Cerebellar cortex (tissue), 1 donor: ENCODE measurements around the gene SLC13A3.
A peak's percentile ranks its signal among the peaks of the same experiment; 100 is the strongest.
"Not testable (repeated sequence)": the region's sequence is repeated elsewhere in the genome, so short reads cannot be mapped to it uniquely, and the experiment has no call there.

ENCODE experiments used
- DNase-seq: peaks from one replicate; pipeline ENCODE4 v3.0.0-alpha.2; 2015; ENCODE audit warnings: low spot score

Gene SLC13A3

GRCh38 chr20:46681032-46681854, 30.0 kb upstream of the SLC13A3 start:
- peak; percentile 82 for DNase-seq

- DNase-seq = no peak
These were observed 29.4 kb upstream of the SLC13A3 start for GRCh38 chr20:46680684-46681031.

GRCh38 chr20:46678516-46678915, 27.3 kb upstream of the SLC13A3 start:
- DNase-seq = no peak

- no peak for DNase-seq
These were observed 26.3 kb upstream of the SLC13A3 start for GRCh38 chr20:46677608-46678007.

DNA sequence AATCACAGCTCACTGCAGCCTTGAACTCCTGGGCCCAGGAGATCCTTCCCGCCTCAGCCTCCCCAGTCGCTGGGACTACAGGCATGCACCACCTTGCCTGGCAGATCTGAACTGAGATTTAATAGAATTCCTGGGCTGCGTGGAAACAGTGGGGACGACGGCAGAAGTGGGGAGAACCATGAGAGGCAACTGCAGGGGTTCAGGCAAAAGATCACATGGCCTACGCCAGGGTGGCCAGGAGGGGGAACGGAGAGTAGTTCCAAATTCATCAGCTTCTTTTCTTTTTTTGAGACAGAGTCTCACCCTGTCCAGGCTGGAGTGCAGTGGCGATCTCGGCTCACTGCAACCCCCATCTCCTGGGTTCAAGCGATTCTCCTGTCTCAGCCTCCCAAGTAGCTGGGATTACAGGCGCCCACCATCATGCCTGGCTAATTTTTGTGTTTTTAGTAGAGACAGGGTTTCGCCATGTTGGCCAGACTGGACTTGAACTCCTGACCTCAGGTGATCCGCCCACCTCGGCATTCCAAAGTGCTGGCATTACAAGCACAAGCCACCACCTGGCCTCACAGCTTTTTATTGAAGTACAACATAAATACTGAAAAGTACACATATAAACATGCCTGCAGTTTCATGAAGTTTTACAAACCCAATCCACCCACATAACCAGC, 25.5 kb upstream of the SLC13A3 start:
- not testable (repeated sequence) for DNase-seq

GRCh38 chr20:46674253-46675083, 23.2 kb upstream of the SLC13A3 start:
- no peak for DNase-seq

DNA sequence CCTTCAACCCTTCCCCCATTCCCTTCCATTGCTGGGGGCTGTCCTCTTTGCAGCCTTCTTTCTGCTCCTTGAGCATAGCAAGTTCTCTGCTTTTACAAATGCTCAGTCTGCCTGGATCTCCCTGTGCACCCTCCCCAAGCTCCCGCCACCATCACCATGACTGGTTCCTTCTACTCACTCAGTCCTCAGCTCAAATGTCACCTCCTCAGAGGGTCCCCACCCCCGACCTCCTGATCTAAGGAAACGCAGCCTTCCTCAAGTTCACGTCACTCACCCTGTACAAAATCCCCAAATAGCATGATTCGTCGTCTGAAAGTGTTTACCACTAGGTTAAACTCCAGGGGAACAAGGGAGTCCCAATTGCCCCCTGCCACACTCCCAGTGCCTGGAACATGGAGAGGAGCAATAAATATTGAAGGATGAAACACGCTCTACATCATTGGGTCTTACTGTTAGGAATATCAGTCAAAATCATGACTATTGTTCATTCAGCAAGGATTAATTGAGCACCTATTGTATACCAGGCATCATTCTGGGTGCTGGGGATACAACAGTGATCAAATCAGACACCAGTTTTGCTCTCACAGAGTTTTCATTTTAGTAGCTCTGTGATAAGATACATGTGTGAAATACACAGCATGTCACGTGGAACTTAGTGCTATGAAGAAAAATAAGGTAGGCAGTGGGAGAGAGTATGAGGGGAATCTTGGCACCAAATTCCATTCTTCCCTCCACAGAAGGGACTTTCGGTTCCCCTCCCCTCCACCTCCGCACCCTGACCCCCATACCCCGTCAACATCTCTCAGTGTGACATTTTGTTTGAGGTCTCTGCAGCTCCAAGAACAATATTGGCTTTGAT, 22.4 kb upstream of the SLC13A3 start:
- no peak for DNase-seq

GRCh38 chr20:46672543-46673148, 21.4 kb upstream of the SLC13A3 start:
- DNase-seq = no peak

DNA sequence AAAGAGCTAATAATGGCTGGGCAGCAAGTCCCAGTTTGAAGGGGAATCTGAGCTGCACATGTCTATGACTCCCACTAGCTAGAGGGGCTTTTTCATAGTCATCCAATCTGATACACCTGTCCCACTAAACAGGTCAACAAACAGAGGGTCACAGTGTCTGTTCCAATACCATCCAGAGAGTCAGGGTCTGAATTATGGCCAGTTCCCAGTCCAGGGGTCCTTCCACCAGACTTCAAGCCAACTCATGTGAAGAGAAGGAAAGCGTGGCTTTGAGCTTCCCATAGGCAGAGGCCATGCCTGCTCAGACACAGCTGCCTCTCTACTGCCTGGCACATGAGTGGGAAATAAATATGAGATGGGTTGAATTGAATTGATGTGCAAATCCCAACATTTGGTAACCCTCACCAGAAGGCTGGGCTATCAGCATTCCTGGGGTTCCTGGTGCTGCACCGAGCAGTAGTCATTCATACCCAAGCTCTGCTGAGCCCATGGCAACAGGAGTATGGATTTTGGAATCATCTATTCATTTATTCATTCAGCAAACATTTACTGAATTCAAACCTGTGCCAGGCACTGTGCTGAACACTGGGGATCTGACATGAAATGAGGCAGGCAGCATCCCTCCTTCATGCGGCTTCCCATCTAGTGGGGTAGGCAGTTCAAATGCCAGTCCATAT, 20.7 kb upstream of the SLC13A3 start:
- DNase-seq = no peak

- DNase-seq = no peak
These were observed 19.6 kb upstream of the SLC13A3 start for GRCh38 chr20:46670585-46671584.

- DNase-seq = no peak
These were observed 18.9 kb upstream of the SLC13A3 start for GRCh38 chr20:46670228-46670584.

DNA sequence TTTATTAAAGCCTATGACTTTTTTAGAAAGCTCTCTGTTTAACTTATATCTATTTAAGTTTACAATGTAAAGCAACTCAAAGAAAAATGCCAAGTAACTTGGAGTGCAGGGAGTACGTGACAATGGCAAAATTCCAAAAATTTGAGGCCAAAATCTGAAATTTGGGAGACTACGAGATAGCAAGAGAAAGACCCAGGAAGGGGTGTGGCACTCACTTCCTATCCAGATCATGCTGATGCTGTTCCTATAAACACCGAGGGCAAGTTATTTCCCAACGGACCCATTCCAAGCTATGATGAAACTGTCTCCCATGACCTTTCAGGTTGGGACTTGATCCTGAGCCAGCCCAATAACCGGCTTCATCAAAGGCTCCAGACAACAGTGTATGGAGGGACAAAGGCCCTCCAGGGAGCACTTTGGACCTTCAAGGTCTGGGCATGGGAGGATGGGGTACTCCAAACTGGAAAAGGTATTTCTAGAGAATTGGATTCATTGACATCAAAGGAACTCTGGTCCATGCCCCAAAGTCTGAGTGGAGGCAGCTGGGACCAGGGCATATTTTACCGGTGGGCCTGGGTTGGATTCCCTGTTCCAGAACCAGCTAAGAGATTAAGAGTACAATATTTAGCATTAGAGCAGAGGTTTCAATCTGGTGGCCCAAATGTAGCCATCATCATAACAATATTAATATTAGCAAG, 15.7 kb upstream of the SLC13A3 start:
- DNase-seq = no peak

DNA sequence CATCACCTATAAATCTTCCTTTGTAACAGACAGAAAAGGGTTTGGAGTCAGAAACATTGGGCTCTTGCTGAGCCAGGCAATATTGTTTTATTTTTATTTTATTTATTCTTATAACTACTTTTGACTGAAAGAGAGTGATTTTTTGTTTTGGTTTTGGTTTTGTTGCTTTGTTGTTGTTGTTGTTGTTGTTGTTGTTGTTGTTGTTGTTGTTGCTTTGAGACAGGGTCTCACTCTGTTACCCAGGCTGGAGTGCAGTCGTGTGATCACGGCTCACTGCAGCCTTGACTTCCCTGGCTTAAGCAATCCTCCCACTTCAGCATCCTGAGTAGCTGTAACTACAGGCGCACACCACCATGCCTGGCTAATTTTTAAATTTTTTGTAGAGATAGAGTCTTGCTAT, 15.0 kb upstream of the SLC13A3 start:
- no peak for DNase-seq

DNA sequence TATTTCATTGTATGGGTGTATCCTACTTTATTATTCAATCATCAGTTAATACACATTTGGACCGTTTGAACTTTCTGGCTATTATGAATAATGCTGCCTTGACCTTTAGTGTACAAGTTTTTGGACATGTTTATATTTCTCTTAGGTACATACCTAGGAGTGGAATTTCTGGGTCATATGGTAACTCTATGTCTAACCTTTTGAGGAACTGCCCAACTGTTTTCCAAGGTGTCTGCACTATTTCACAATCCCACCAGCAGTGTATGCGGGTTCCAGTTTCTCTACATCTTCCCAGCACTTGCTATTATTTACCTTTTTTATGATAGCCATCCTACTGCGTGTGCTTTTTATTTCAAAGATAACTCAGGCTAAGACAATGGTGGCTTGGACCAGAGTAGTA, 14.3 kb upstream of the SLC13A3 start:
- DNase-seq = no peak

GRCh38 chr20:46663531-46663930, 12.3 kb upstream of the SLC13A3 start:
- no peak for DNase-seq

GRCh38 chr20:46661659-46662058, 10.4 kb upstream of the SLC13A3 start:
- DNase-seq = no peak

DNA sequence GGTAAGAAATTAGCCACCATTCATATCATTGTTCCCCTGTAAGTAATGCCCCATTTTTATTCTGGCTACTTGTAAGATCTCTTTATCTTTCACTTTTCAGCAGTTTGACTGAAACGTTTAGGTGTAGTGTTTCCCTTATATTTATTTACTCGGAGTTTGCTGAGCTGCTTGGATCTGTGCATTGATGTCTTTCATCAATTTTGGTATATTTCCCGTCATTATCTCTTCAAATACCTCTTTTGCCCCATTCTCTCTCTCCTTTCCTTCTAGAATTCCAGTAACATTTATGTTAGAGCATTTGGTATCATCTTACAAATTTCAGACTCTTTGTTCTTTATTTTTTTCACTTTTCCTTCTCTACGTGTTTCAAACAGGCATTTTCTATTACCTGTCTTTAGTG, 9.2 kb upstream of the SLC13A3 start:
- DNase-seq = no peak

GRCh38 chr20:46657618-46658017, 6.4 kb upstream of the SLC13A3 start:
- DNase-seq = no peak

GRCh38 chr20:46657137-46657536, 5.9 kb upstream of the SLC13A3 start:
- DNase-seq = no peak
